Measurements from ENCODE around the gene XRCC5.

XRCC5 gene

GRCh38 chr2:216092646-216093045, 16.5 kb upstream of the XRCC5 start:
- no peaks in the 10 kb centered on the region for H3K4me1 ChIP-seq (ENCODE audit: control insufficient read depth, insufficient read depth, low read length)
- no peak overlapping the region for H3K4me3 ChIP-seq (ENCODE audit: low read length)
- no peak overlapping the region for H3K9ac ChIP-seq (ENCODE audit: low read length)
- no peaks in the 10 kb centered on the region for H3K36me3 ChIP-seq (ENCODE audit: control insufficient read depth, insufficient read depth, low read length)
- H3K27ac ChIP-seq (ENCODE audit: low read depth, low read length), result no peak overlapping the region
- H3K27me3 ChIP-seq (ENCODE audit: control insufficient read depth, insufficient read depth, low read length), result no peaks in the 10 kb centered on the region

- Histone ChIP-seq H3K27ac (ENCODE audit: low read depth, low read length) (no peak overlapping the region), H3K36me3 (ENCODE audit: control insufficient read depth, insufficient read depth, low read length) (no peaks in the 10 kb centered on the region), H3K4me1 (ENCODE audit: control insufficient read depth, insufficient read depth, low read length) (no peaks in the 10 kb centered on the region), H3K4me3 (ENCODE audit: low read length) (no peak overlapping the region), H3K27me3 (ENCODE audit: control insufficient read depth, insufficient read depth, low read length) (no peaks in the 10 kb centered on the region), H3K9ac (ENCODE audit: low read length) (no peak overlapping the region)
These were observed 14.4 kb upstream of the XRCC5 start for GRCh38 chr2:216094701-216095100.

GRCh38 chr2:216098421-216099334, 10.5 kb upstream of the XRCC5 start:
- no peak overlapping the region for H3K27ac ChIP-seq (ENCODE audit: low read depth, low read length)
- no peaks in the 10 kb centered on the region for H3K4me1 ChIP-seq (ENCODE audit: control insufficient read depth, insufficient read depth, low read length)
- no peak overlapping the region for H3K9ac ChIP-seq (ENCODE audit: low read length)
- no peak overlapping the region for H3K4me3 ChIP-seq (ENCODE audit: low read length)
- no peaks in the 10 kb centered on the region for H3K36me3 ChIP-seq (ENCODE audit: control insufficient read depth, insufficient read depth, low read length)
- no peaks in the 10 kb centered on the region for H3K27me3 ChIP-seq (ENCODE audit: control insufficient read depth, insufficient read depth, low read length)

GRCh38 chr2:216101109-216101508, 8.0 kb upstream of the XRCC5 start:
- H3K27ac ChIP-seq (ENCODE audit: low read depth, low read length), result no peak overlapping the region
- no peak overlapping the region for H3K9ac ChIP-seq (ENCODE audit: low read length)
- H3K36me3 ChIP-seq (ENCODE audit: control insufficient read depth, insufficient read depth, low read length), result no peaks in the 10 kb centered on the region
- H3K4me1 ChIP-seq (ENCODE audit: control insufficient read depth, insufficient read depth, low read length), result no peaks in the 10 kb centered on the region
- H3K27me3 ChIP-seq (ENCODE audit: control insufficient read depth, insufficient read depth, low read length), result no peaks in the 10 kb centered on the region
- H3K4me3 ChIP-seq (ENCODE audit: low read length), result no peak overlapping the region

GRCh38 chr2:216103213-216103612, 5.9 kb upstream of the XRCC5 start:
- H3K4me1 ChIP-seq (ENCODE audit: control insufficient read depth, insufficient read depth, low read length), result no peaks in the 10 kb centered on the region
- no peaks in the 10 kb centered on the region for H3K27me3 ChIP-seq (ENCODE audit: control insufficient read depth, insufficient read depth, low read length)
- no peak overlapping the region for H3K4me3 ChIP-seq (ENCODE audit: low read length)
- H3K27ac ChIP-seq (ENCODE audit: low read depth, low read length), result no peak overlapping the region
- no peaks in the 10 kb centered on the region for H3K36me3 ChIP-seq (ENCODE audit: control insufficient read depth, insufficient read depth, low read length)
- H3K9ac ChIP-seq (ENCODE audit: low read length), result no peak overlapping the region

GRCh38 chr2:216104691-216105090, 4.5 kb upstream of the XRCC5 start:
- no peak overlapping the region for H3K4me3 ChIP-seq (ENCODE audit: low read length)

GRCh38 chr2:216107320-216107719, 1.8 kb upstream of the XRCC5 start:
- Histone ChIP-seq H3K27me3 (ENCODE audit: control insufficient read depth, insufficient read depth, low read length) (no peaks in the 10 kb centered on the region), H3K4me1 (ENCODE audit: control insufficient read depth, insufficient read depth, low read length) (peaks cover 8% of the 10 kb centered on the region), H3K4me3 (ENCODE audit: low read length) (no peak overlapping the region), H3K36me3 (ENCODE audit: control insufficient read depth, insufficient read depth, low read length) (peaks cover 2% of the 10 kb centered on the region), H3K27ac (ENCODE audit: low read depth, low read length) (no peak overlapping the region), H3K9ac (ENCODE audit: low read length) (no peak overlapping the region)

More at GRCh38 chr2:216104691-216105090, 4.5 kb upstream of the XRCC5 start:
- H3K27me3 ChIP-seq (ENCODE audit: control insufficient read depth, insufficient read depth, low read length), result no peaks in the 10 kb centered on the region
- H3K4me1 ChIP-seq (ENCODE audit: control insufficient read depth, insufficient read depth, low read length), result peaks cover under 1% of the 10 kb centered on the region
- no peaks in the 10 kb centered on the region for H3K36me3 ChIP-seq (ENCODE audit: control insufficient read depth, insufficient read depth, low read length)
- no peak overlapping the region for H3K9ac ChIP-seq (ENCODE audit: low read length)
- H3K27ac ChIP-seq (ENCODE audit: low read depth, low read length), result no peak overlapping the region

GRCh38 chr2:216107760-216108159, 1.4 kb upstream of the XRCC5 start:
- Histone ChIP-seq H3K27ac (ENCODE audit: low read depth, low read length) (no peak overlapping the region), H3K36me3 (ENCODE audit: control insufficient read depth, insufficient read depth, low read length) (peaks cover 2% of the 10 kb centered on the region), H3K9ac (ENCODE audit: low read length) (no peak overlapping the region), H3K4me3 (ENCODE audit: low read length) (no peak overlapping the region), H3K4me1 (ENCODE audit: control insufficient read depth, insufficient read depth, low read length) (peaks cover 8% of the 10 kb centered on the region), H3K27me3 (ENCODE audit: control insufficient read depth, insufficient read depth, low read length) (no peaks in the 10 kb centered on the region)

- Histone ChIP-seq H3K4me1 (ENCODE audit: control insufficient read depth, insufficient read depth, low read length) (peaks cover 8% of the 10 kb centered on the region), H3K9ac (ENCODE audit: low read length) (no peak overlapping the region), H3K27me3 (ENCODE audit: control insufficient read depth, insufficient read depth, low read length) (no peaks in the 10 kb centered on the region), H3K27ac (ENCODE audit: low read depth, low read length) (peak overlapping the region; percentile 17), H3K36me3 (ENCODE audit: control insufficient read depth, insufficient read depth, low read length) (peaks cover 2% of the 10 kb centered on the region), H3K4me3 (ENCODE audit: low read length) (peak overlapping the region; percentile 42)
These were observed 710 bp upstream of the XRCC5 start for GRCh38 chr2:216108310-216108966.

GRCh38 chr2:216109962-216110614, 940 bp downstream of the XRCC5 start:
- Histone ChIP-seq H3K36me3 (ENCODE audit: control insufficient read depth, insufficient read depth, low read length) (peaks cover 6% of the 10 kb centered on the region), H3K27ac (ENCODE audit: low read depth, low read length) (peak overlapping the region; percentile 93), H3K4me1 (ENCODE audit: control insufficient read depth, insufficient read depth, low read length) (peaks cover 11% of the 10 kb centered on the region), H3K9ac (ENCODE audit: low read length) (no peak overlapping the region), H3K27me3 (ENCODE audit: control insufficient read depth, insufficient read depth, low read length) (no peaks in the 10 kb centered on the region), H3K4me3 (ENCODE audit: low read length) (peak overlapping the region; percentile 98)

- Histone ChIP-seq H3K4me1 (ENCODE audit: control insufficient read depth, insufficient read depth, low read length) (peaks cover 11% of the 10 kb centered on the region), H3K4me3 (ENCODE audit: low read length) (peak overlapping the region; percentile 98), H3K27me3 (ENCODE audit: control insufficient read depth, insufficient read depth, low read length) (no peaks in the 10 kb centered on the region), H3K27ac (ENCODE audit: low read depth, low read length) (no peak overlapping the region), H3K36me3 (ENCODE audit: control insufficient read depth, insufficient read depth, low read length) (peaks cover 6% of the 10 kb centered on the region), H3K9ac (ENCODE audit: low read length) (no peak overlapping the region)
These were observed 1.5 kb downstream of the XRCC5 start for GRCh38 chr2:216110620-216111019.

GRCh38 chr2:216111122-216111521, 2.0 kb downstream of the XRCC5 start:
- Histone ChIP-seq H3K4me3 (ENCODE audit: low read length) (no peak overlapping the region), H3K36me3 (ENCODE audit: control insufficient read depth, insufficient read depth, low read length) (peaks cover 6% of the 10 kb centered on the region), H3K27me3 (ENCODE audit: control insufficient read depth, insufficient read depth, low read length) (no peaks in the 10 kb centered on the region), H3K4me1 (ENCODE audit: control insufficient read depth, insufficient read depth, low read length) (peaks cover 11% of the 10 kb centered on the region), H3K27ac (ENCODE audit: low read depth, low read length) (no peak overlapping the region), H3K9ac (ENCODE audit: low read length) (no peak overlapping the region)

Data from rectal smooth muscle tissue (tissue), 1 donor.